HepG2 (cell line): Measurements from ENCODE around the gene CHCHD6. TPM values are rescaled to one million over a fixed set of nuclear protein-coding genes. Genes with fewer than 3 reads are reported as not detected.
A peak's percentile ranks its signal among the peaks of the same experiment; 100 is the strongest.

Experiments
- CHD4 ChIP-seq: fragments of 200-600 bp; sonication (generic); IDR thresholded peaks from 2 replicates; pipeline ENCODE4 v1.7.0; 2017; ENCODE audit warnings: mild to moderate bottlenecking, low read length, borderline replicate concordance
- KLF15 ChIP-seq: sonication (generic); formaldehyde crosslinking; IDR thresholded peaks from 2 replicates; pipeline ENCODE4 v1.8.1; 2023; ENCODE audit warnings: borderline replicate concordance, mild to moderate bottlenecking, inconsistent platforms, missing genetic modification reagents, mixed read lengths
- SIN3B ChIP-seq: fragments of 150-350 bp; IDR thresholded peaks from 2 replicates; pipeline ENCODE4 v1.6.1; 2014; ENCODE audit warnings: low read length
- TOPORS ChIP-seq: sonication (generic); formaldehyde crosslinking; IDR thresholded peaks from 2 replicates; pipeline ENCODE4 v1.8.0; 2023; ENCODE audit warnings: mild to moderate bottlenecking, missing genetic modification reagents
- ZNF317 ChIP-seq: sonication (generic); formaldehyde crosslinking; IDR thresholded peaks from 2 replicates; pipeline ENCODE4 v1.5.0; 2020; ENCODE audit warnings: mild to moderate bottlenecking, missing genetic modification reagents
- ZNF441 ChIP-seq: sonication (generic); formaldehyde crosslinking; IDR thresholded peaks from 2 replicates; pipeline ENCODE4 v1.7.0; 2021; ENCODE audit warnings: missing genetic modification reagents, borderline replicate concordance
- ZNF484 ChIP-seq: sonication (generic); formaldehyde crosslinking; IDR thresholded peaks from 2 replicates; pipeline ENCODE4 v1.5.1; 2020; ENCODE audit warnings: mild to moderate bottlenecking, low read depth, missing genetic modification reagents, borderline replicate concordance
- ZNF558 ChIP-seq: sonication (generic); formaldehyde crosslinking; IDR thresholded peaks from 2 replicates; pipeline ENCODE4 v1.9.0; 2022; ENCODE audit warnings: mild to moderate bottlenecking, missing genetic modification reagents, borderline replicate concordance
- ZNF616 ChIP-seq: sonication (generic); formaldehyde crosslinking; IDR thresholded peaks from 2 replicates; pipeline ENCODE4 v1.5.0; 2020; ENCODE audit warnings: low read depth, mild to moderate bottlenecking, missing genetic modification reagents
- polyA plus RNA-seq, 8 experiments: library from polyadenylated mRNA; depleted of rRNA in 3 of 8; stranded (reverse) in 7 of 8; unstranded in 1 of 8; fragments of >200 nt; fragmentation: Illumina TruSeq in 4 of 8; extraction: Trizol in 4 of 8; gene quantifications; 2 replicates each; pipeline versions ENCODE4 v1.2.1 to v1.2.3, GENCODE V29; 2011 to 2016; ENCODE audit warnings: low read depth in 4 of 8, missing spikeins in 1 of 8, mixed read lengths in 1 of 8; ENCODE audit not compliant: insufficient read depth in 1 of 8
- total RNA-seq, 5 experiments: library from RNA; depleted of rRNA; stranded (reverse); fragments of >200 nt; fragmentation: Illumina TruSeq; extraction: Trizol; gene quantifications; 2 replicates each; pipeline ENCODE4 v1.2.3, GENCODE V29; 2016; ENCODE audit warnings: low read depth in 1 of 5
- TF ChIP-seq, protein P1 (sequence below): sonication (generic); formaldehyde crosslinking; IDR thresholded peaks from 2 replicates; pipeline ENCODE4 v1.5.0; 2020; ENCODE audit warnings: missing genetic modification reagents
- TF ChIP-seq, protein P2 (sequence below): sonication (generic); formaldehyde crosslinking; IDR thresholded peaks from 2 replicates; pipeline ENCODE4 v1.4.0; 2020; ENCODE audit warnings: mild to moderate bottlenecking, missing genetic modification reagents
- TF ChIP-seq, protein P3 (sequence below): sonication (generic); formaldehyde crosslinking; IDR thresholded peaks from 2 replicates; pipeline ENCODE4 v1.4.0; 2020; ENCODE audit warnings: missing genetic modification reagents
- TF ChIP-seq, protein P4 (sequence below): sonication (generic); formaldehyde crosslinking; IDR thresholded peaks from 2 replicates; pipeline ENCODE4 v1.8.0; 2023; ENCODE audit warnings: mild to moderate bottlenecking, missing genetic modification reagents
- TF ChIP-seq, protein P5 (sequence below): sonication (generic); formaldehyde crosslinking; IDR thresholded peaks from 2 replicates; pipeline ENCODE4 v1.4.0; 2020; ENCODE audit warnings: missing genetic modification reagents
- TF ChIP-seq, protein P6 (sequence below): sonication (generic); formaldehyde crosslinking; IDR thresholded peaks from 2 replicates; pipeline ENCODE4 v1.5.1; 2020; ENCODE audit warnings: mild to moderate bottlenecking, missing genetic modification reagents, moderate library complexity

Gene CHCHD6
- total and polyA plus RNA-seq, 2 of the 13 experiments (the other 11 are each of a cell fraction or from before 2014, with no cell fraction given): 20.3 to 20.8 TPM

DNA sequence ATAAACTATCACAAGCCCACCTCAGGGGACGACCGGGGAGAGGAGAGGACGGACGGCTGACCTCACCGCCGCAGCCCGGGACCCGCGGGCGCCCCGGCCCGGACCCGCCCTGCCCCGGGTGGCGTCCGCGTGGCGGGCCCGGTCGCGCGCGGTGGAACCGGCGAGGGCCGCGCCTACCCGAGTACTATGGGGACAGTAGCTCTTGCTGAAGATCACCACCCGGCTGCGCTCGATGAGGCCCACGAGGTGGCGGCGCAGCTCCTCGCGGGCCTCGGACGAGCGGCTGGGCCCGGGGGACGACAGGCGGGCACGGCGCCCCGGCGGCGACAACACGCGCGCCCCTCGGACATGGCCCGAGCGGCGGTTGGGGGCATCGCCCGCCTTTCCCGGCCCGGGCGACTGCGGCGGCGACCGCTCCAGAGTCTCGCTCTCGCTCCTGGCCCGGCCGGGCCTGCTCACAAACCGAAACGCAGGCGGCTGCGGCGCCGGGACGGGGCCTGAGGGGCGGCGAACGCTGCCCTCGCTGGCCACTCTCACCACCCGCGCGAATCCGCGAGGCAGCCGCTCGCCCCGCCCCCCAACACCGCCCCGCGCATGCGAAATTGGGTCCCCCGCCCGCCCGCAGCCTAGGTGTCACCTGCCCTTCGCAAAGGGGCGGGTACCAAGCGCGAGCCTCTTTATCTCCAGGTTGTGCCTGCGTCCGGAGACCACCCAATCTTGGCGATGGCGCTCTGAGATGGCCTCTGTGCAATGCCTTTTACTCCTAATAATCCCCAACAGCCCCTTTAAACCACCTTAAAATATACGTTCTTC lies 49.3 kb upstream of the CHCHD6 start, which contains the start of gene TXNRD3 (continued):
- TF ChIP-seq, protein P1, sequence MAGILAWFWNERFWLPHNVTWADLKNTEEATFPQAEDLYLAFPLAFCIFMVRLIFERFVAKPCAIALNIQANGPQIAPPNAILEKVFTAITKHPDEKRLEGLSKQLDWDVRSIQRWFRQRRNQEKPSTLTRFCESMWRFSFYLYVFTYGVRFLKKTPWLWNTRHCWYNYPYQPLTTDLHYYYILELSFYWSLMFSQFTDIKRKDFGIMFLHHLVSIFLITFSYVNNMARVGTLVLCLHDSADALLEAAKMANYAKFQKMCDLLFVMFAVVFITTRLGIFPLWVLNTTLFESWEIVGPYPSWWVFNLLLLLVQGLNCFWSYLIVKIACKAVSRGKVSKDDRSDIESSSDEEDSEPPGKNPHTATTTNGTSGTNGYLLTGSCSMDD (CRISPR knock-in tag): 0 out of 2 replicates have a peak, but pooled peaks have one; percentile 9
- TF ChIP-seq TOPORS (CRISPR knock-in tag) (peak; percentile 62; the same call in 1 of the 2 replicates), ZNF616 (CRISPR knock-in tag) (peak; percentile 80; the same call in 1 of the 2 replicates), ZNF317 (CRISPR knock-in tag) (no peak), ZNF441 (CRISPR knock-in tag) (peak; percentile 67; the same call in 1 of the 2 replicates), KLF15 (CRISPR knock-in tag) (no peak; the same call in 1 of the 2 replicates), CHD4 (no peak), SIN3B (no peak), ZNF484 (CRISPR knock-in tag) (no peak), ZNF558 (CRISPR knock-in tag) (peak; percentile 81; the same call in 1 of the 2 replicates)
- TF ChIP-seq, protein P2, sequence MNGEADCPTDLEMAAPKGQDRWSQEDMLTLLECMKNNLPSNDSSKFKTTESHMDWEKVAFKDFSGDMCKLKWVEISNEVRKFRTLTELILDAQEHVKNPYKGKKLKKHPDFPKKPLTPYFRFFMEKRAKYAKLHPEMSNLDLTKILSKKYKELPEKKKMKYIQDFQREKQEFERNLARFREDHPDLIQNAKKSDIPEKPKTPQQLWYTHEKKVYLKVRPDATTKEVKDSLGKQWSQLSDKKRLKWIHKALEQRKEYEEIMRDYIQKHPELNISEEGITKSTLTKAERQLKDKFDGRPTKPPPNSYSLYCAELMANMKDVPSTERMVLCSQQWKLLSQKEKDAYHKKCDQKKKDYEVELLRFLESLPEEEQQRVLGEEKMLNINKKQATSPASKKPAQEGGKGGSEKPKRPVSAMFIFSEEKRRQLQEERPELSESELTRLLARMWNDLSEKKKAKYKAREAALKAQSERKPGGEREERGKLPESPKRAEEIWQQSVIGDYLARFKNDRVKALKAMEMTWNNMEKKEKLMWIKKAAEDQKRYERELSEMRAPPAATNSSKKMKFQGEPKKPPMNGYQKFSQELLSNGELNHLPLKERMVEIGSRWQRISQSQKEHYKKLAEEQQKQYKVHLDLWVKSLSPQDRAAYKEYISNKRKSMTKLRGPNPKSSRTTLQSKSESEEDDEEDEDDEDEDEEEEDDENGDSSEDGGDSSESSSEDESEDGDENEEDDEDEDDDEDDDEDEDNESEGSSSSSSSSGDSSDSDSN (CRISPR knock-in tag): peak; percentile 84; the same call in 1 of the 2 replicates
- TF ChIP-seq, protein P3, sequence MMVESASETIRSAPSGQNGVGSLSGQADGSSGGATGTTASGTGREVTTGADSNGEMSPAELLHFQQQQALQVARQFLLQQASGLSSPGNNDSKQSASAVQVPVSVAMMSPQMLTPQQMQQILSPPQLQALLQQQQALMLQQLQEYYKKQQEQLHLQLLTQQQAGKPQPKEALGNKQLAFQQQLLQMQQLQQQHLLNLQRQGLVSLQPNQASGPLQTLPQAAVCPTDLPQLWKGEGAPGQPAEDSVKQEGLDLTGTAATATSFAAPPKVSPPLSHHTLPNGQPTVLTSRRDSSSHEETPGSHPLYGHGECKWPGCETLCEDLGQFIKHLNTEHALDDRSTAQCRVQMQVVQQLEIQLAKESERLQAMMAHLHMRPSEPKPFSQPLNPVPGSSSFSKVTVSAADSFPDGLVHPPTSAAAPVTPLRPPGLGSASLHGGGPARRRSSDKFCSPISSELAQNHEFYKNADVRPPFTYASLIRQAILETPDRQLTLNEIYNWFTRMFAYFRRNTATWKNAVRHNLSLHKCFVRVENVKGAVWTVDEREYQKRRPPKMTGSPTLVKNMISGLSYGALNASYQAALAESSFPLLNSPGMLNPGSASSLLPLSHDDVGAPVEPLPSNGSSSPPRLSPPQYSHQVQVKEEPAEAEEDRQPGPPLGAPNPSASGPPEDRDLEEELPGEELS (CRISPR knock-in tag): no peak
- TF ChIP-seq, protein P4, sequence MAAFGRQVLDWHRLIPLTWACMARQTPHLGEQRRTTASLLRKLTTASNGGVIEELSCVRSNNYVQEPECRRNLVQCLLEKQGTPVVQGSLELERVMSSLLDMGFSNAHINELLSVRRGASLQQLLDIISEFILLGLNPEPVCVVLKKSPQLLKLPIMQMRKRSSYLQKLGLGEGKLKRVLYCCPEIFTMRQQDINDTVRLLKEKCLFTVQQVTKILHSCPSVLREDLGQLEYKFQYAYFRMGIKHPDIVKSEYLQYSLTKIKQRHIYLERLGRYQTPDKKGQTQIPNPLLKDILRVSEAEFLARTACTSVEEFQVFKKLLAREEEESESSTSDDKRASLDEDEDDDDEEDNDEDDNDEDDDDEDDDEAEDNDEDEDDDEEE (CRISPR knock-in tag): 0 out of 2 replicates have a peak, but pooled peaks have one; percentile 35
- TF ChIP-seq, protein P5, sequence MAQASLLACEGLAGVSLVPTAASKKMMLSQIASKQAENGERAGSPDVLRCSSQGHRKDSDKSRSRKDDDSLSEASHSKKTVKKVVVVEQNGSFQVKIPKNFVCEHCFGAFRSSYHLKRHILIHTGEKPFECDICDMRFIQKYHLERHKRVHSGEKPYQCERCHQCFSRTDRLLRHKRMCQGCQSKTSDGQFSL (CRISPR knock-in tag): no peak
- TF ChIP-seq, protein P6, sequence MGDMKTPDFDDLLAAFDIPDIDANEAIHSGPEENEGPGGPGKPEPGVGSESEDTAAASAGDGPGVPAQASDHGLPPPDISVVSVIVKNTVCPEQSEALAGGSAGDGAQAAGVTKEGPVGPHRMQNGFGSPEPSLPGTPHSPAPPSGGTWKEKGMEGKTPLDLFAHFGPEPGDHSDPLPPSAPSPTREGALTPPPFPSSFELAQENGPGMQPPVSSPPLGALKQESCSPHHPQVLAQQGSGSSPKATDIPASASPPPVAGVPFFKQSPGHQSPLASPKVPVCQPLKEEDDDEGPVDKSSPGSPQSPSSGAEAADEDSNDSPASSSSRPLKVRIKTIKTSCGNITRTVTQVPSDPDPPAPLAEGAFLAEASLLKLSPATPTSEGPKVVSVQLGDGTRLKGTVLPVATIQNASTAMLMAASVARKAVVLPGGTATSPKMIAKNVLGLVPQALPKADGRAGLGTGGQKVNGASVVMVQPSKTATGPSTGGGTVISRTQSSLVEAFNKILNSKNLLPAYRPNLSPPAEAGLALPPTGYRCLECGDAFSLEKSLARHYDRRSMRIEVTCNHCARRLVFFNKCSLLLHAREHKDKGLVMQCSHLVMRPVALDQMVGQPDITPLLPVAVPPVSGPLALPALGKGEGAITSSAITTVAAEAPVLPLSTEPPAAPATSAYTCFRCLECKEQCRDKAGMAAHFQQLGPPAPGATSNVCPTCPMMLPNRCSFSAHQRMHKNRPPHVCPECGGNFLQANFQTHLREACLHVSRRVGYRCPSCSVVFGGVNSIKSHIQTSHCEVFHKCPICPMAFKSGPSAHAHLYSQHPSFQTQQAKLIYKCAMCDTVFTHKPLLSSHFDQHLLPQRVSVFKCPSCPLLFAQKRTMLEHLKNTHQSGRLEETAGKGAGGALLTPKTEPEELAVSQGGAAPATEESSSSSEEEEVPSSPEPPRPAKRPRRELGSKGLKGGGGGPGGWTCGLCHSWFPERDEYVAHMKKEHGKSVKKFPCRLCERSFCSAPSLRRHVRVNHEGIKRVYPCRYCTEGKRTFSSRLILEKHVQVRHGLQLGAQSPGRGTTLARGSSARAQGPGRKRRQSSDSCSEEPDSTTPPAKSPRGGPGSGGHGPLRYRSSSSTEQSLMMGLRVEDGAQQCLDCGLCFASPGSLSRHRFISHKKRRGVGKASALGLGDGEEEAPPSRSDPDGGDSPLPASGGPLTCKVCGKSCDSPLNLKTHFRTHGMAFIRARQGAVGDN (CRISPR knock-in tag): peak; percentile 89
